DMS79 treated with DMSO at 0.1 percent for 48 hours (cell line): ENCODE data around the gene TCF20.

ENCODE experiments used
- DNase-seq: peaks from one replicate; lab custom pipeline; 2025; lab: John Stamatoyannopoulos, UW

The TCF20 gene

DNA sequence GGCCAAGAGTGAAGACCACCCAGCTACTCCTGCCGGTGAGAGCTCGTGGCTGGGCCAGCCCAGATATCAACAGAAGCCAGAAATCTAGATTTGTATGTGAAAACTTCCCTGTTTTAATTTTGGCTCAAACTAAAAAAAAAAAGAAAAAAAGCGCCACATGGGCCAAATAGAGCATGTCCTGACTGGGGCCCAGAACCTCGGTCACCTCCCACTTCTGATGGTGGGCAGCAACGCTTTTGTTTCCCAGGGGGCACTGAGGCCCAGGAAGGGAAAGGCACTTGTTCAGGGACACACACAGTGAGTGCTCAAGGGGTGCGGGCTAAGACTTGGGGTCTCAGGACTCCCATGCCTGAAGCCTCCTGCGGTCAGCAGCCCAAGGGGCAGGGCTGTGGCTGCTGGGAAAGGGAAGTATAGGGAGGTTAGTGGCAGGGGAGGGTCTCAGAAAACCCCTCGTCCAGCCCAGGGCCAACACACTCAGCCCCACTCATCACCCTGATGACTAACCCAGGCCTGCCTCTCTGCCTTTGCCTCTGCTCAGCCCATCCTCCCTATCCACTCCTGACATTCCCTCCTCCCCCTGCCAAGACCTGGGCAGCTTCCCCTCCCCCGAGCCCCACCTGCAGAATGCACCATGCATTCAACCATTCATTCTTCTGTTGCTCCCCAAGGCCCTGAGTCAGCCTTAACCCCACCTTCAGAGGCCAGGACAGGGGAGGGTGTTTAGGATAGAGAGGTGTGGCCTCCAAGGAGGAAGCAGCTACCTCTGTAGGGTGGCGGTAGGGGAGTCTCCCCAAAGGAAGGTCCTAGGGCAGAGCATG, 30.0 kb upstream of the TCF20 start:
- DNase-seq, result no peak

DNA sequence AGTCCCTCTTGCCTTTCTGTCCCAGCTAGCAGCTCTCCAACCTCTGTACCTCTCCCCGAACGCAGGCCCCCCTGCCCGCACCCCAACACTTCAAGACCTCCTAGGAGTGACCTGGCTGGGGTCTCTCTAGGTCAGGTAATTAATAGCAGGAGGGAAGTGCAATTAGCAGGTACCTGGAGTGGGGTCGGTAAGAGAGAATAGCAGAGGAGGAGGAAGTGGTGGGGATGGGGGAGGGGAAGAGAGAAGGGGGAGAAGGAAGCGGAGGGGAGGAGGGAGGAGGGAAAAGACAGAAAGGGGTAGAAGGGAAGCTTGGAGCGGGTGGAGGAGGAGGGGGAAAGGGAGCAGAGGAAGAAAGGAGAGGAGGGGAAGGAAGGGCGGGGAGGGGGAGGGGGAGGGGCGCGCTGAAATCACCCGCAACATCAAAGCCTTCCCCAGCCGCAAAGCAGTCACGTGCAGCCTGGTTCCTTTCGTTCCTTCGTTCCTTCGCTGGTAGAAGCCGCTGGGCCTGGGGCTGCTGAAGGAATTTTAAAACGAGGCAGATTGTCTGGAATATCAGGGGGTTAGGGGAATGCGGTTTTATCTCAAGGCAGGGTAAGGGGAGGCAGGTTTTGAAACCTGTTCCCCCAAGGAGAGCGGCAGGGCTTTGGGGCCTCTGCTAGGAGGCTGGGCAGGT, 29.3 kb upstream of the TCF20 start:
- no peak for DNase-seq

GRCh38 chr22:42298746-42299145, 28.3 kb upstream of the TCF20 start:
- DNase-seq, result no peak

DNA sequence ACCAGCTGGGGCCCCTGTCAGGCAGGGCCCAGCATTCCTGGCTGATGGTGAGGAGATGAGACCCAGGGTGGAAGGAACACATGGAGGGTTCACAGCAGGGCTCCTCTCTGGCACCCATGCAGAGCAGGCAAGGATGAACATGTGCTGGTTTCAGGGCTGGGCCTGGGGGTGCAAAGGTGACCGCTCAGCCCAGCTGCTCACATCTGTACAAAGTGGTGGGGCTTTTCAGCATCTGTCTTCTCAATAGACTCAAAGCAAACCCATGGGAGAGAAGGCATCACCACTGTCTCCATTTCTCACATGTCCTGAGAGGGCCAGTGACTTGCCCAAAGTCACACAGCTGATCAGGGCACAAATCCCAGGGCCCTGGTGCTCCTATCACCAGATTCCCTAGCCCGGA, 27.3 kb upstream of the TCF20 start:
- DNase-seq, result no peak

DNA sequence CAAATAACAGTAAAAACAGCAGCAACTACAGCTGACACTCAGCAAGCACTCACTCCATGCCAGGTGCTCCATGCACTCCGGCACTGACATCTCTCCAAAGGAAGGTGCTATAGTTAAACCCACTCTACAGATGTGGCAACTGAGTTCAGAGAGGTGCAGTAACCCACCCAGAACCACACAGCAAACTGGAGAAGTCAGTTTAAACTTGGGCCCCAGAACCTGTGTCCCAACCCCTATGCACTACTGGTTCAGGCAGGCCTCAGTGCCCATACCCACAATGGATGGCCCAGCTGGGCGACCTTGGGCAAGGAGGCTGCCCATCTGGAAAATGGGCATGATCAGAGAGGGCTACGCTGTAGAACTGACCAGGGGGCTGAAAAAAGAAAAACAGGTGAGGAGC, 26.4 kb upstream of the TCF20 start:
- no peak for DNase-seq

DNA sequence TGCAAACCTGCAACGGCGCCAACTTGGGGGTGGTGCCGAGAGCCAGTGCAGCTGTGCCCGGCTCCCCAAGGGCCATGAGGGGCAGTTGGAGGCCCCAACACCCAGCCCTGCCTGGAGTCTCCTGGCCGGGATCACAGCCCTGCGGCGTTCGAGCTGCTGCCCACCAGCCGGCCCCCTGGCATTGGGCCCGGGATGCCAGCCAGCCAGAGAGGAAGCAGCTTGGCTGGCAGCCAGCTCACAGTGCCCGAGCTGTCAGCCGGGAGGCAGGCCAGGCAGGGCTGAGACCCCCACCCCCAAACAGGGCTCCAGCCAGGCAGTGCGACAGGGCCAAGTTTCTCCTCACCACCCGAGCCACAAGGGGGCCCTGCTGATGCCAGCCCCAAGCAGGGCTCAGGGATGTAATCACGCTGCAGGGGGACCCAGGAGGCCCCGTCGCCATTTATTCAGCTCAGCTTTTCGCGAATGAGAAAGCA, 26.0 kb upstream of the TCF20 start:
- peak; percentile 66 for DNase-seq

- peak; percentile 5 for DNase-seq
Observed at GRCh38 chr22:42294034-42294985, 23.9 kb upstream of the TCF20 start.

- DNase-seq, result no peak
Observed at GRCh38 chr22:42292732-42293520, 22.5 kb upstream of the TCF20 start.

- no peak for DNase-seq
Observed at GRCh38 chr22:42291287-42291686, 20.8 kb upstream of the TCF20 start.

DNA sequence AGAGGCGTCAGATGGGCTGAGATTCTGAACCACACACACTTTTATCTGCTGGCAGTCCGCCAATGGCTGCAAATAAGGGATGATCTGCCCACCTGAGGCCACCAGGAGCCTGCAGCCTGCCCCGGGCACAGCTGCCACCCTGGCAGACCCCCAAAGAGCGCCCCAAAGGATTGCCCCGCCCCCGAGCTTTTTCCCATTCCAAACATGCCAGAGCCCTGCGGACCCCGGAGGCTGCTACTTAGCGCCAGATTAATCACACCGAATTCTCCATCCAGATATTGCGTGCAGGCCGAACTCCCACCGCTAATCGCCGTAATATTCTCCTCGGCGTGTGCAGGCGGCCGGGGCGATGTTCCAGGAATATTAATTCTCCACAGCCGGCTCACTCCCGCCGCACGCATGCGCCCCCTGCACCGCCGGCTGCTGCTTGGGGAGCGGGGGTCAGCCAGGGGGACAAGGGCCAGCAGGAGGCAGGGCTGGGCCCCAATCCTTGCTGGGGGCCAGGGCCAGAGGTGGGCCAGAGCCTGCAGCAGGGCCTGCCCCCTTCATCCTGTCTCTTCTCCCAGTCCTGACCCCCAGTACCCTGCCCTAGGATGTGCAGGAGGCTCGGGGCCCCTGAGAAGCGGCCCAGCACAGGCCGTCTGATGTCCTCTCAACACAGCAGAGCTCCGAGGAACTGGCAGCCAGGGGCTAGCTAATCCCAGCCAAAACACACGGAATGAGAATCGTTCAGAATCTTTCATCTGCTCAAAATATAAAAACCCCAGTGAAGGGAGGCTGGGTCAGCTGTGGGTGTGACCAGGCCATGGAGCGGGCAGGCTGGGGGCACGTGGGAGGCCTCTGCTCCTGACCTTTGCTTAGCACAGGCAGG, 19.5 kb upstream of the TCF20 start:
- peak; percentile 23 for DNase-seq

- no peak for DNase-seq
Observed at GRCh38 chr22:42288791-42289190, 18.3 kb upstream of the TCF20 start.

DNA sequence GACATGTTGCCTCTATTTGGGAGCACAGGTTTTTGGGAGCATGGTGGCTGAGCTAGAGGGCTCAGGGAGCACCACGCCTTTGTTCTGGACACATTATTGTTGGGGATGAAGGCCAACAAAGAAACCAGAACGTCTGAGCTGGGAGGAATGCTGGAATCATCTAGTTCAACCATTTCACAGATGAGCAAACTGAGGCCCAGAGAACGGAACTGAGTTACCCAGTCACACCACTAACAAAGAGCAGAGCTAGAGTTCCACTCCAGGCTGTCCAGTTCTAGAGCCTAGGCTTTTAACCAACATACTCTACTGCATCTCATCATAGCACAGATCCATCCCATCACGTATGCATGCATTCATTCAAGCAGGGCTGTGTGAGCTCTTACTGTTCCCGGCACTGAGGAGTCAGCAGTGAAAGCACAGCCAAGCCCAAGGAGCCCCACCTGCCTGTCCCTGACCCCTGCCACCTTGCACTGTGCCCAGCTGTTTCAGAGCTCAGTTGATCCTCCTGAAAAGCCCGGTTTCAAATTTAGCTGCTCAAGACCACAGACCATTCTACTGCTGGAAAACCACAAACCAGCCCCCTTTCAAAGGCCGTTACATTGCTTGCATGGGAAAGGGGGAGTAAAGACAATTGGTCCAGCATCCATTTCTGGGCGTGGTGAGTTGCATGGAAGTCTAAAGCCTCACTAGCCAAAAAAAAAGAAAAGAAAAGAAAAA, 16.9 kb upstream of the TCF20 start:
- DNase-seq, result no peak

DNA sequence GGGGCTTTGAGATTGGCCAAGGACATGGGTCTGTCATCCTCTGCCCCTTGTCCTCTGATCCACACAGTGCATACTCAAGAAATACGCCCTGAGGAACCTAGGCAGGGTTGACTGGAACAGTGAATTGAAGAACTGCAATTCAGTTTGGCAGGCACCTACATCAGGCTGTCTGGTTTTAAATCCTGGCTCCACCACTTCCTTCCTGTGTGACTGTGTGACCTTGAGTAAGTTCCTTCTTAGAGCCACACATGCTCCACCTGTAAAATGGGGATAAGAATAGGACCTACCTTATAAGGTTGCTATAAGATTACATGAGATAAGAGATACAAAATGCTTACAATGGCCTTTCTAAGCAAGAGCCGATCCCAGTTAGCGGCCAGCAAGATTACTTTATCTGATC, 15.8 kb upstream of the TCF20 start:
- no peak for DNase-seq

DNA sequence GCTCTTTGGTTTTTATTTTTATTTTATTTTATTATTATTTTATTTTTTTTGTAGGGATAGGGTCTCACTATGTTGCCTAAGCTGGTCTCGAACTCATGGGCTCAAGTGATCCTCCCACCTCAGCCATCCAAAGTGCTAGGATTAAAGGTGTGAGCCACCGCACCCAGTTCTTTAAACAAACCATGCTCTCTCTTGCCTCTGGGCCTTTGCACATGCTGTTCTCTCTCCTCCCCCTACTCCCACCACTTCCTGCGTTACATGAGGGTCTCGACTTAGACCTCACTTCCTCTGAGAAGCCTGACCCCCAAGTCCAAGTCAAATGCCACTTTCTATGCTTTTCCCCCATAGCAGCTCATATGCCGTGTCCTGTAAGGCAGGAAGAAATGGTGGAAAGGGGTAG, 15.2 kb upstream of the TCF20 start:
- DNase-seq, result no peak

DNA sequence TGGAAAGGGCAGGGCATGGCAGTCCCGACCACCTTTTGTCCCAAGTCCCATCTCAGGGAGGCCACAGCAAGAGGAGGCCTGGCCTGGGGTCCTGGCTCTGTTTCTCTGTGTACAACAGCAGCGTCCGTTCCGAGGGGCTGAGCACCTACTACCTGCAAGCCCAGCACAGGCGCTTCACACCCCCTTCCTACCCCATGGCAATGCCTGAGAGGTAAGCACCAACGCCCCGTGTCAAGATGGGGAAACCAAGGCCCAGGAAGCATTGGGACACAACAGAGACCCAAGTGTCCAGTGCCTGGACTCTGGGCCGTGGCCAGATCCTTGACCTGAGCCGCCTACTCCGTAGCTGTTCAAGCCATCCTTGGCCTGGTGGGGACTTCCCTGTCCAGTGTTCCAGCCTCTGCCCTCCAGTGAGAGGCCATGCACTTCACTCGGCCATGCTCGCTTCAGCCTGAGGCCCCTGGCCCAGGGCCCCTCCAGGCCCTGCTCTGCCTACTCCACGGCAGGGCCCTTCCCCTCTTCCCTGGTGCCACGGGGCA, 14.3 kb upstream of the TCF20 start:
- DNase-seq, result no peak

DNA sequence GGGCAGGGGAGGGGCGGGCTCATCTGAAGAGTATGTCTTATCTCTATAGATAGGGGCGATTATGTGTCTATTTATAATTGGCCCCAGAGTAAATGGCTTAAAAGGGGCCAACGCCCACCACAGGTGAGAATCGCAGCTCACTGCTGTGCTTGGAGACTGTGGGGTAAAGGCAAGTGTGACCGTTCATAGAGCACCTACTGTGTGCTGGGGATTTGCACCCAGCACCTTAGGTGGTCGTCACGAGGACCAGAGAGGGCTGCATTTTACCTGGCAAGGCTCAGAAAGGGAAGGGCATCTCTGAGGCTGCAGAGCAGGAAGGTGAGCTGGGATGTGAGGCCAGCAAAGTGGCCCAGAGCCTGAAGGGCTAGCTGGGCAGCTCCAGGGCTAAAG, 13.7 kb upstream of the TCF20 start:
- DNase-seq, result no peak

DNA sequence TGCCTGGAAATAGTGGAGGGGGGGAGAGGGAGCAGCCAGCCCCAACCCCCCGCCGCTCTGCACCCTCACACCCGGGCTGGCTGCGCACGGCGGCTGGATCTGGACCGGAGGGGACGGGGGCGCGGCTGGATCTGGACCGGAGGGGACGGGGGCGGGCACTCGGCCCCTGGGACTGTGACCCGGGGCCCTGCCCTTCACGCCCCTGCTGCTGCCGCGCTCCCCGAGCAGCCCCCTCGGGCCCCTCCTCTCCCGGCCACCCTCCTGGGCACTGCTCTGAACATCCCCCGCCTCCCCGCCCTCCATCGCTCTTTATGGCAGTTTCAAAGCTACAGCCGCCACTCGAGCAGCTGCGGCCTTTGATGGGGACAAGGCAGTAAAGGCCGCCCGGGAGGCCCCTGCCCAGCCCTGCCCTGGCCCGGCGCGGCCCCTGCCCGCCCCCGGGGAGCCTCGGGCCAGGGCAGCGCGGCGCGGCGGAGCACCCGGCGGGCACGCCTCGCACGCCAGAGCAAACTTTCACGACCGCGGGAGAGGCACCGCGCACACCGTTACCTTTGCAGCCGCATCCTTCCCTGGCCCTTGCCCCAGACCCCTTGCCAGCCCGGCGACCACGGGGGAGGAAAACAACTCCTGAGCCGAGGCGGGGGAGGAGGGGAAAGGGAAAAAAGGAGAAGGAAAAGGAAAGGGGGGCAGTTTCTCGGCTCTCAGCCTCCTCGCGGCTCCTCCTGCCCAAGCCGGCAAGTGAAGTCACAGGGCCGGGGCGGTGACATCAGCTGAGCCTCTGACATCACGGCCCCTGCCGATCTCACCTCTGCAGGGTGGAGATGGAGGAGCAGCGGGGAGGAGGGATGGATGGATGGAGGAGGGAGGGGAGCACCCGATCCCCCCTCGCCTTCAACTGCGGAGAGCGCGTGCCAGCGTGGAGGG, 13.1 kb upstream of the TCF20 start:
- DNase-seq, result no peak

DNA sequence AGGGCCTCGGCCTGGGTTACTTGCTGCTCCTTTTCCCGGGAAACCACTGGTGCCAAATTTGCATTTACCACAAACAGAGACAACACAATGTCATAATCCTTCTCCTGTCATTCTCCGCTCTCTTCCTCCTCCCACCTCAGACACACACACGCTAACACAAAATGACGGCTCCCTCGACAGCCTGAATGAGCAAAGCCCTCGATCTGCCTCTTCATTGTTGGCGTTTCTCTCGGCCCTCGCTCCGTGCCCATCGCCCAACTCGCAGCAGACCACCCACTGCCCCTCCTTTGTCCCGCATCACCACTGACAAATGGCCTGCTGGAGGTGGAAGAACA, 12.5 kb upstream of the TCF20 start:
- DNase-seq, result no peak
